IMR-90 (cell line): Measurements from ENCODE around the gene TYMS. TPM values are rescaled to one million over a fixed set of nuclear protein-coding genes. Genes with fewer than 3 reads are reported as not detected.

Experiments used
- ATAC-seq: fragments of 200-7000 bp; cut with Tn5 transposase; 2 replicates; pipeline ENCODE4 v1.9.1; 2020; ENCODE audit warnings: low read depth, mild to moderate bottlenecking, moderate library complexity
- BruUV-seq: library from RNA; stranded (reverse); fragments of 400-500 nt; replicated peaks from 2 replicates; lab custom pipeline; 2021; lab: Mats Ljungman, UMichigan
- CTCF ChIA-PET: fragments of 300-600 bp; formaldehyde crosslinking; extraction: SDS; loops from one replicate; lab custom pipeline; 2021; ENCODE audit warnings: antibody characterized with exemption; lab: Yijun Ruan, JAX
- POLR2A ChIA-PET: fragments of 300-600 bp; sonication (Branson Sonifier 250); formaldehyde crosslinking; loops from one replicate; lab custom pipeline; 2022; ENCODE audit warnings: antibody characterized with exemption; ENCODE audit not compliant: unreplicated experiment; lab: Charles Lee
- DNase-seq: peaks from one replicate; pipeline ENCODE4 v3.0.0; 2013
- H2AFZ ChIP-seq: replicated peaks from 2 replicates; pipeline ENCODE3; 2013; ENCODE audit warnings: low read length, mild to moderate bottlenecking; ENCODE audit not compliant: poor library complexity
- H2AK5ac ChIP-seq: 2 replicates; pipeline ENCODE4 v1.6.1; 2013; ENCODE audit warnings: low read depth, low read length, inconsistent platforms
- H2AK9ac ChIP-seq: replicated peaks from 2 replicates; pipeline ENCODE3; 2013; ENCODE audit warnings: mild to moderate bottlenecking, low read depth, low read length, moderate library complexity; ENCODE audit not compliant: poor library complexity
- H2BK120ac ChIP-seq: 2 replicates; pipeline ENCODE4 v1.6.1; 2013; ENCODE audit warnings: low read depth, low read length, inconsistent platforms
- H2BK15ac ChIP-seq: 3 replicates; pipeline ENCODE4 v1.6.1; 2013; ENCODE audit warnings: low read depth, low read length, inconsistent platforms
- H2BK20ac ChIP-seq: 2 replicates; pipeline ENCODE4 v1.6.1; 2013; ENCODE audit warnings: low read depth, mild to moderate bottlenecking, inconsistent platforms, low read length, moderate library complexity
- H2BK5ac ChIP-seq: 2 replicates; pipeline ENCODE4 v1.6.1; 2013; ENCODE audit warnings: mild to moderate bottlenecking, low read depth, low read length, inconsistent platforms; ENCODE audit not compliant: poor library complexity, severe bottlenecking
- H3K14ac ChIP-seq: replicated peaks from 2 replicates; pipeline ENCODE4 v1.6.1; 2013; ENCODE audit warnings: low read depth, low read length, inconsistent platforms
- H3K18ac ChIP-seq: 2 replicates; pipeline ENCODE4 v1.6.1; 2013; ENCODE audit warnings: low read depth, low read length, control low read depth
- H3K23ac ChIP-seq: 2 replicates; pipeline ENCODE4 v1.6.1; 2013; ENCODE audit warnings: low read depth, low read length, inconsistent platforms
- H3K27ac ChIP-seq: 2 replicates; pipeline ENCODE4 v1.5.1; 2013; ENCODE audit warnings: mild to moderate bottlenecking, control low read depth, low read length; ENCODE audit not compliant: insufficient read depth
- H3K27me3 ChIP-seq: 2 replicates; pipeline ENCODE4 v1.6.1; 2013; ENCODE audit warnings: low read length; ENCODE audit not compliant: control insufficient read depth, insufficient read depth
- H3K36me3 ChIP-seq: 2 replicates; pipeline ENCODE4 v1.6.1; 2013; ENCODE audit warnings: low read length, mixed read lengths; ENCODE audit not compliant: control insufficient read depth, insufficient read depth
- H3K4ac ChIP-seq: 2 replicates; pipeline ENCODE4 v1.6.1; 2013; ENCODE audit warnings: low read depth, low read length, inconsistent platforms
- H3K4me1 ChIP-seq: 2 replicates; pipeline ENCODE4 v1.6.1; 2013; ENCODE audit warnings: low read length, mixed read lengths; ENCODE audit not compliant: control insufficient read depth, insufficient read depth
- H3K4me2 ChIP-seq: 2 replicates; pipeline ENCODE4 v1.6.1; 2013; ENCODE audit warnings: low read depth, mild to moderate bottlenecking, control low read depth, low read length, moderate library complexity
- H3K4me3 ChIP-seq: 2 replicates; pipeline ENCODE4 v1.5.1; 2013; ENCODE audit warnings: low read depth, mild to moderate bottlenecking, control low read depth, low read length, moderate library complexity; ENCODE audit not compliant: insufficient read depth
- H3K56ac ChIP-seq: 2 replicates; pipeline ENCODE4 v1.6.1; 2013; ENCODE audit warnings: low read length, inconsistent platforms; ENCODE audit not compliant: insufficient read depth; ENCODE audit errors: extremely low read depth
- H3K79me1 ChIP-seq, 2 experiments: 2 replicates each; pipeline ENCODE4 v1.6.1; 2013; ENCODE audit warnings: low read length in 2 of 2, inconsistent platforms in 1 of 2, low read depth in 1 of 2
- H3K9ac ChIP-seq: 2 replicates; pipeline ENCODE4 v1.6.1; 2013; ENCODE audit warnings: low read depth, low read length, control low read depth
- H3K9me1 ChIP-seq: 2 replicates; pipeline ENCODE4 v1.6.1; 2013; ENCODE audit warnings: low read length, inconsistent platforms; ENCODE audit not compliant: insufficient read depth
- H3K9me3 ChIP-seq: 2 replicates; pipeline ENCODE4 v1.6.1; 2013; ENCODE audit warnings: low read length; ENCODE audit not compliant: control insufficient read depth, insufficient read depth
- H4K20me1 ChIP-seq: 2 replicates; pipeline ENCODE4 v1.6.1; 2013; ENCODE audit warnings: low read length, inconsistent platforms; ENCODE audit not compliant: insufficient read depth
- H4K5ac ChIP-seq: 2 replicates; pipeline ENCODE4 v1.6.1; 2013; ENCODE audit warnings: mild to moderate bottlenecking, low read depth, low read length, control low read depth
- H4K8ac ChIP-seq, 2 experiments: 2 replicates each; pipeline ENCODE4 v1.6.1; 2013; ENCODE audit warnings: low read depth in 2 of 2, low read length in 2 of 2, control low read depth in 1 of 2, inconsistent platforms in 1 of 2
- H4K91ac ChIP-seq: 2 replicates; pipeline ENCODE4 v1.6.1; 2013; ENCODE audit warnings: low read depth, low read length, inconsistent platforms; ENCODE audit not compliant: insufficient read depth
- RAD21 ChIP-seq: IDR thresholded peaks from 2 replicates; pipeline ENCODE4 v1.6.1; 2012; ENCODE audit warnings: low read length, improper control_type of control experiment
- WGBS, 2 experiments: methylation state at CpG; one replicate each; pipeline versions ENCODE4 v1.1.5 to v1.1.7; 2013; ENCODE audit warnings: missing lambda C conversion rate in 2 of 2; ENCODE audit not compliant: insufficient read length in 1 of 2; ENCODE audit errors: extremely low coverage in 2 of 2; 5-methylcytosine and 5-hydroxymethylcytosine counted together
- dilution Hi-C: fragments of 300-500 bp; cut with HindIII; formaldehyde crosslinking; loops from one replicate; pipeline ENCODE4 v1.14.3; 2018; ENCODE audit warnings: low sequenced_read_pairs; ENCODE audit not compliant: unreplicated experiment
- in situ Hi-C: fragments of 300-500 bp; cut with MboI; formaldehyde crosslinking; loops from 3 replicates; pipeline ENCODE4 v1.14.3; 2019; ENCODE audit warnings: low sequenced_read_pairs, inconsistent platforms, mixed read lengths
- intact Hi-C: fragments of 100-400 bp; cut with micrococcal nuclease; formaldehyde crosslinking; loops from 2 replicates; pipeline ENCODE4 v1.10.0; 2022
- polyA plus RNA-seq, 3 experiments: library from polyadenylated mRNA; depleted of rRNA; stranded (reverse); fragments of >200 nt; gene quantifications; 2 replicates each; pipeline ENCODE4 v1.2.3, GENCODE V29; 2012; ENCODE audit warnings: low replicate concordance in 1 of 3
- total RNA-seq: library from RNA; depleted of rRNA; stranded (reverse); fragments of >200 nt; gene quantifications from 2 replicates; pipeline ENCODE4 v1.2.3, GENCODE V29; 2012

TYMS gene
- total and polyA plus RNA-seq, 2 of the 4 experiments (the other 2 are of a cell fraction), result 28.3 to 92.2 TPM

DNA sequence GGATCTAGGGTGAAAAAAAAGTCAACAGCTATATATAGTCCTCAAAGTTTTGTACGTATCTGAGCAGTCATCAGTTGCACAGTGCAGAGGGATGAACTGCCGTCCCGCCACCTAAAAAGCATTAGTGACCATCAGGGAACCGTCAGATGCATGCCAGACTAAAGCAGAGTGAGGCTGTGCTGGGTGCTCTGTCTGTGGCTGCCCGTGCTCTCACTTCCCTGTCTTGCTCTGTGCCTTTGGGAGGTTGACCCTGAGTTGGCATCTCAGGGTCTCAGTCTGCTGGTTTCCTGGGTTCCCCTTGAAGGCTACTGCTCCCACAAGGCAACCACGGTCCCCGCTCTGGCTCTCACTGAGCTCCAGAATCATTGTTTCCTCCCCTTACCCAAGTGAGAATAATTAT lies 49.5 kb upstream of the TYMS start:
- dilution Hi-C loops, result no loop called here
- Histone ChIP-seq H3K36me3 (no peaks in the 10 kb centered on the region), H2BK5ac (no peak overlapping the region), H2AFZ (no peak overlapping the region), H3K56ac (no peak overlapping the region), H3K9me1 (no peaks in the 10 kb centered on the region), H3K79me1 (no peaks in the 10 kb centered on the region), H2AK5ac (no peak overlapping the region), H3K27me3 (peaks cover 37% of the 10 kb centered on the region), H3K27ac (no peak overlapping the region), H3K4me2 (no peak overlapping the region), H4K5ac (no peak overlapping the region), H3K4me1 (no peaks in the 10 kb centered on the region), H2BK15ac (no peak overlapping the region), H3K14ac (no peak overlapping the region), H2BK120ac (no peak overlapping the region), H2AK9ac (no peak overlapping the region), H4K8ac (no peak overlapping the region), H4K20me1 (no peaks in the 10 kb centered on the region), H3K4ac (no peak overlapping the region), H3K23ac (no peak overlapping the region), H4K91ac (no peak overlapping the region), H2BK20ac (no peak overlapping the region), H3K4me3 (no peak overlapping the region), H3K18ac (no peak overlapping the region), H3K9me3 (no peaks in the 10 kb centered on the region), H3K9ac (no peak overlapping the region)
- no TSS peak for BruUV-seq
- DNase-seq (no peak), ATAC-seq (no peak)
- CTCF ChIA-PET, result no interaction called here
- in situ Hi-C loops, result no loop called here
- intact Hi-C loops, result no loop called here
- TF ChIP-seq RAD21, result no peak
- POLR2A ChIA-PET, result no interaction called here
- 50% methylated on average over 2 of the region's 7 CpGs; no CpG with 5 or more reads in 1 of the 2 experiments for WGBS, 2 experiments
